Adrenal gland (tissue), 12 donors: ENCODE measurements around the gene CYB5R3. TPM values are rescaled to one million over a fixed set of nuclear protein-coding genes. Genes with fewer than 3 reads are reported as not detected.
A peak's percentile ranks its signal among the peaks of the same experiment; 100 is the strongest.
"Not testable (repeated sequence)": the region's sequence is repeated elsewhere in the genome, so short reads cannot be mapped to it uniquely, and the experiment has no call there.

Experiments
- DNase-seq, 7 donors: peaks; one replicate each; pipeline ENCODE4 v3.0.0-alpha.2; 2019 to 2020
- H3K27ac ChIP-seq, 5 donors: fragments of 200-600 bp; sonication (generic) in 4 of 5; 1 replicate in 3 of 5; 2 replicates in 2 of 5; pipeline versions ENCODE4 v1.5.1 to v1.8.0; 2016 to 2020; ENCODE audit warnings: mild to moderate bottlenecking in 1 of 5
- H3K27me3 ChIP-seq: fragments of 200-600 bp; 2 replicates; pipeline ENCODE4 v1.8.0; 2021
- H3K36me3 ChIP-seq, 2 donors: fragments of 200-600 bp; replicated peaks in 1 of 2; 1 replicate in 1 of 2; 2 replicates in 1 of 2; pipeline versions ENCODE4 v1.5.1 to v1.8.0; 2018 to 2022
- H3K4me1 ChIP-seq, 2 donors: fragments of 200-600 bp; replicated peaks in 1 of 2; 1 replicate in 1 of 2; 2 replicates in 1 of 2; pipeline versions ENCODE4 v1.5.1 to v1.8.0; 2018 to 2021
- H3K4me3 ChIP-seq, 4 donors: fragments of 200-600 bp; sonication (generic) in 3 of 4; one replicate each; pipeline ENCODE4 v1.5.1; 2016 to 2018
- H3K9me3 ChIP-seq, 3 donors: fragments of 200-600 bp; sonication (generic) in 1 of 3; replicated peaks in 1 of 3; 1 replicate in 2 of 3; 2 replicates in 1 of 3; pipeline versions ENCODE4 v1.5.1 to v1.8.0; 2016 to 2021
- CTCF ChIP-seq, 6 experiments: fragments of 450-650 bp in 4 of 6; fragments of 200-600 bp in 2 of 6; sonication (generic) in 1 of 6; IDR thresholded peaks; 1 replicate in 5 of 6; 2 replicates in 1 of 6; pipeline versions ENCODE4 v1.5.1 to v1.8.0; 2016 to 2021; ENCODE audit warnings: antibody characterized with exemption in 6 of 6, mild to moderate bottlenecking in 2 of 6, moderate library complexity in 1 of 6
- POLR2A ChIP-seq, 2 donors: fragments of 450-650 bp; IDR thresholded peaks; one replicate each; pipeline ENCODE4 v1.6.1; 2017; ENCODE audit warnings: antibody characterized with exemption in 2 of 2, mild to moderate bottlenecking in 2 of 2, moderate library complexity in 1 of 2
- WGBS, 4 donors: extraction: QIAGEN DNeasy Blood & Tissue Kit in 2 of 4; methylation state at CpG; one replicate each; pipeline versions ENCODE4 v1.1.5 to v1.1.7; 2013 to 2017; 5-methylcytosine and 5-hydroxymethylcytosine counted together
- intact Hi-C, 2 donors: fragments of 100-400 bp; cut with DNase I; formaldehyde crosslinking; loops; one replicate each; pipeline versions ENCODE4 v1.14.1 to v1.15.0; 2022 to 2023
- polyA plus RNA-seq, 3 donors: library from polyadenylated mRNA; stranded (reverse); fragments of 200-250 nt in 2 of 3; fragments of 350-450 nt in 1 of 3; fragmentation: Illumina TruSeq in 1 of 3; extraction: RNeasy Lipid Tissue Mini Kit (QIAGEN cat#74804) in 1 of 3; gene quantifications; one replicate each; pipeline ENCODE4 v1.2.3, GENCODE V29; 2013 to 2014
- total RNA-seq, 9 donors: library from RNA; depleted of rRNA in 4 of 9; stranded (reverse); fragments of >200 nt in 4 of 9; fragments of 120-200 nt in 1 of 9; fragmentation: NEBNext Ultra II Directional in 1 of 9; extraction: Animal tissue kit (Norgen Biotek cat#: 25700) in 1 of 9; gene quantifications; one replicate each; pipeline versions ENCODE4 v1.1.0 to v1.2.4, GENCODE V29; 2013 to 2023
- donor health status: healthy with polysubstance abuse.
- donor health status: Bipolar disorder and iron deficiency.
- donor health status: DM: yes; HTN: yes; CAD: no.
- donor health status: DM: no; HTN: no; CAD: no.
- donor health status: DM: no; HTN: no; CAD: no.
- donor health status: DM: yes; HTN: yes; CAD: no.

The CYB5R3 gene
- total and polyA plus RNA-seq, 12 donors: 101 to 578 (median 251) TPM

DNA sequence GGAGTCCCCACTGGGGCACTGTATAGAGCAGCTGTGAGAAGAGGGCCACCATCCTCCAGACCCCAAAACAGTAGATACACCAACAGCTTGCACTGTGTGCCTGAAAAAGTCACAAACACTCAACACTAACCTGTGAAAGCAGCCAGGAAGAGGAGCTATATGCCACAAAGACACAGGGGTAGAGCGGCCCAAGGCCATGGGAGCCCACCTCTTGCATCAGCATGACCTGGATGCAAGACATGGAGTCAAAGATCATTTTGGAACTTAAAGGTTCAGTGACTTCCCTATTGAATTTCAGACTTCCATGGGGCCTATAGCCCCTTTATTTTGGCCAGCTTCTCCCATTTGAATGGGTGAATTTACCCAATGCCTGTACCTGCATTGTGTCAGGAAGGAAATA is 29.7 kb upstream of the CYB5R3 start:
- Histone ChIP-seq H3K4me3 (no peak overlapping the region), H3K9me3 (no peaks in the 10 kb centered on the region), H3K36me3 (no peaks in the 10 kb centered on the region), H3K27ac (no peak overlapping the region), H3K4me1 (peaks cover 0 to 17% of the 10 kb centered on the region in 2 donors), H3K27me3 (no peaks in the 10 kb centered on the region)
- intact Hi-C loops: no loop called here
- no peak for TF ChIP-seq CTCF (IDR thresholded peaks at IDR 0.05)
- TF ChIP-seq POLR2A (IDR thresholded peaks at IDR 0.05): no peak
- 75 to 100% (median 88%) methylated on average over 1 of the region's 1 CpG for WGBS, 4 donors
- no peak for DNase-seq

DNA sequence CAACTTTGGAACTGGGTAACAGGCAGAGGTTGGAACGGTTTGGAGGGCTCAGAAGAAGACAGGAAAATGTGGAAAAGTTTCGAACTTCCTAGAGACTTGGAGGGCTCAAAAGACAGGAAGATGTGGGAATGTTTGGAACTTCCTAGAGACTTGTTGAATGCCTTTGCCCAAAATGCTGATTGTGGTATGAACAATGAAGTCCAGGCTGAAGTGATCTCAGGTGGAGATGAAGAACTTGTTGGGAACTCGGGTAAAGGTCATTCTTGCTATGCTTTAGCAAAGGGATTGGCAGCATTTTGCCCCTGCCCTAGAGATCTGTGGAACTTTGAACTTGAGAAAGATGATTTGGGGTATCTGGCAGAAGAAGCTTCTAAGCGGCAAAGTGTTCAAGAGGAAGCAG is 28.7 kb upstream of the CYB5R3 start:
- WGBS, 4 donors: 76 to 83% (median 81%) methylated on average over 4 of the region's 4 CpGs
- DNase-seq, H3K27ac ChIP-seq, H3K27me3 ChIP-seq, H3K36me3 ChIP-seq, H3K4me3 ChIP-seq, H3K9me3 ChIP-seq, intact Hi-C loops: not testable (repeated sequence)
- peaks cover 0 to 16% of the 10 kb centered on the region in 2 donors for H3K4me1 ChIP-seq

DNA sequence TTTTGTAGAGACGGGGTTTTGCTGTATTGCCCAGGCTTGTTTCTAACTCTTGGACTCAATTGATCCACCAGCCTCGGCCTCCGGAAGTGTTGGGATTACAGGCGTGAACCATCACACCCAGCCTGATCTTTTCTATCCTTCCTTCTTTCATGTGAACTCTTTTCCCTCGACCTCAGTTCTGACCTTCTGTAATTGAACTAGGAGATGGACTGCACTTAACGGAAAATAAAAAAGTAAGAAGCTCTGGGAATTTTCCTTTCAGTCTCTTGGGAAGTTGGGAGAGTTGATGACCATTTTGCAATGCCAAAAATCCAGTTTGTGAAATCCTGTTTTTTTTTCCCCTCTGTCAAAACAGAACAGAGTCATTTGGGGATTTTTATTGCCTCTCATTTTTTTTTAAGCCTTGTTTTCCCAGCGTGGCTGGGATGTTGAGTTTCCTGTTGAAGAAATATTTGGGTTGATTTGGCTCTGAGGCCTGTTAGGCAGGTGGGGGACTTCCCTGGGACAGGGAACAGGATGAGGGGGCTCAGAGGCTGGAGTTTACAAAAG is 26.9 kb upstream of the CYB5R3 start:
- Histone ChIP-seq H3K36me3 (no peaks in the 10 kb centered on the region), H3K4me3 (no peak overlapping the region), H3K9me3 (no peaks in the 10 kb centered on the region), H3K27me3 (no peaks in the 10 kb centered on the region), H3K4me1 (peaks cover 0 to 16% of the 10 kb centered on the region in 2 donors), H3K27ac (peak overlapping the region in 3 of 5 donors; percentile 31 to 84 (median 56))
- TF ChIP-seq CTCF (IDR thresholded peaks at IDR 0.05) (no peak), POLR2A (IDR thresholded peaks at IDR 0.05) (no peak)
- intact Hi-C loops: no loop called here
- 46 to 62% (median 54%) methylated on average over 7 of the region's 7 CpGs for WGBS, 4 donors
- no peak for DNase-seq

GRCh38 chr22:42673898-42674401 is 24.8 kb upstream of the CYB5R3 start:
- Histone ChIP-seq H3K36me3 (no peaks in the 10 kb centered on the region), H3K27ac (peak overlapping the region in 2 of 5 donors; percentile 26 to 67), H3K9me3 (no peaks in the 10 kb centered on the region), H3K4me3 (no peak overlapping the region), H3K27me3 (no peaks in the 10 kb centered on the region), H3K4me1 (peaks cover 0 to 8% of the 10 kb centered on the region in 2 donors)
- WGBS, 4 donors: 18 to 37% (median 25%) methylated on average over 2 of the region's 2 CpGs
- no peak for TF ChIP-seq POLR2A (IDR thresholded peaks at IDR 0.05)
- no peak for TF ChIP-seq CTCF (IDR thresholded peaks at IDR 0.05)
- intact Hi-C loops: no loop called here
- peak in 2 of 7 donors; percentile 35 to 37 for DNase-seq

- WGBS, 4 donors: 88 to 96% (median 94%) methylated on average over 13 of the region's 13 CpGs
- intact Hi-C loops: not testable (repeated sequence)
Measured at GRCh38 chr22:42673071-42673470, 23.9 kb upstream of the CYB5R3 start.

More at GRCh38 chr22:42673071-42673470, 23.9 kb upstream of the CYB5R3 start:
- not testable (repeated sequence) for H3K36me3 ChIP-seq, H3K9me3 ChIP-seq, DNase-seq, H3K4me1 ChIP-seq, H3K4me3 ChIP-seq, H3K27me3 ChIP-seq, H3K27ac ChIP-seq
